HepG2 (cell line): ENCODE results near the gene CSNK1D. TPM values are rescaled to one million over a fixed set of nuclear protein-coding genes. Genes with fewer than 3 reads are reported as not detected.

Experiments
- ATAC-seq: fragments of 200-7000 bp; cut with Tn5 transposase; 3 replicates; pipeline ENCODE4 v1.9.1; 2020; ENCODE audit warnings: mild to moderate bottlenecking, moderate library complexity
- BruUV-seq: library from RNA; stranded (reverse); fragments of 400-500 nt; replicated peaks from 2 replicates; lab custom pipeline; 2021; lab: Mats Ljungman, UMichigan
- CTCF ChIA-PET: fragments of 300-600 bp; formaldehyde crosslinking; extraction: SDS; loops from one replicate; lab custom pipeline; 2021; ENCODE audit warnings: low total read pairs, inconsistent platforms, low intra/inter-chr PET ratio; lab: Yijun Ruan, JAX
- POLR2A ChIA-PET: fragments of 350-600 bp; sonication (Branson Sonifier 250); formaldehyde crosslinking; loops from one replicate; lab custom pipeline; 2020; ENCODE audit warnings: antibody characterized with exemption, inconsistent platforms; lab: Yijun Ruan, JAX
- DNase-seq: peaks from one replicate; pipeline ENCODE4 v3.0.0-alpha.2; 2015; ENCODE audit warnings: low spot score
- FAIRE-seq: peaks from 3 replicates; lab custom pipeline; 2011; peaks lifted over from hg19 to GRCh38; lab: Jason Lieb, UNC
- H2AFZ ChIP-seq: one replicate; pipeline ENCODE4 v1.6.1; 2011; ENCODE audit warnings: low read length, inconsistent platforms
- H3K27ac ChIP-seq: fragments of 300-600 bp; 3 replicates; pipeline ENCODE4 v1.8.0; 2011; ENCODE audit warnings: mixed run types, mild to moderate bottlenecking, mixed read lengths, low read length, inconsistent platforms; ENCODE audit not compliant: insufficient read depth; ENCODE audit errors: extremely low read length
- H3K27me3 ChIP-seq, 2 experiments: fragments of 200-600 bp in 1 of 2; 2 replicates in 1 of 2; 3 replicates in 1 of 2; pipeline versions ENCODE4 v1.6.0 to v1.8.0; 2011; ENCODE audit warnings: low read length in 2 of 2, mild to moderate bottlenecking in 2 of 2, moderate library complexity in 2 of 2, inconsistent platforms in 1 of 2; ENCODE audit not compliant: insufficient read depth in 2 of 2, control insufficient read depth in 1 of 2
- H3K36me3 ChIP-seq, 2 experiments: fragments of 200-600 bp in 1 of 2; replicated peaks in 1 of 2; 2 replicates in 1 of 2; 3 replicates in 1 of 2; pipeline versions ENCODE4 v1.5.1 to v1.8.0; 2011; ENCODE audit warnings: low read length in 2 of 2, inconsistent platforms in 1 of 2; ENCODE audit not compliant: insufficient read depth in 2 of 2, control insufficient read depth in 1 of 2
- H3K4me1 ChIP-seq: 2 replicates; pipeline ENCODE4 v1.5.1; 2012; ENCODE audit warnings: low read length, inconsistent platforms; ENCODE audit not compliant: insufficient read depth
- H3K4me2 ChIP-seq: 2 replicates; pipeline ENCODE4 v1.6.0; 2011; ENCODE audit warnings: low read depth, low read length, inconsistent platforms
- H3K4me3 ChIP-seq, 3 experiments: fragments of 200-600 bp in 1 of 3; sonication (generic), shearing (Covaris generic) in 1 of 3; replicated peaks in 1 of 3; 2 replicates each; pipeline ENCODE4 v1.5.1; 2011 to 2016; ENCODE audit warnings: low read length in 3 of 3, inconsistent platforms in 2 of 3, low read depth in 2 of 3, mild to moderate bottlenecking in 2 of 3, control low read depth in 1 of 3, mixed read lengths in 1 of 3; ENCODE audit not compliant: insufficient read depth in 1 of 3
- H3K79me2 ChIP-seq: one replicate; pipeline ENCODE4 v1.6.1; 2011; ENCODE audit warnings: low read length, inconsistent platforms; ENCODE audit not compliant: insufficient read depth
- H3K9ac ChIP-seq: 2 replicates; pipeline ENCODE4 v1.6.0; 2011; ENCODE audit warnings: mild to moderate bottlenecking, low read depth, low read length, inconsistent platforms; ENCODE audit not compliant: insufficient read depth
- H3K9me3 ChIP-seq: 2 replicates; pipeline ENCODE4 v1.5.1; 2012; ENCODE audit warnings: mild to moderate bottlenecking, low read length
- H4K20me1 ChIP-seq: 2 replicates; pipeline ENCODE4 v1.6.0; 2011; ENCODE audit warnings: inconsistent platforms, mild to moderate bottlenecking, low read length, moderate library complexity; ENCODE audit not compliant: insufficient read depth
- FOSL2 ChIP-seq: sonication (generic); formaldehyde crosslinking; IDR thresholded peaks from 2 replicates; pipeline ENCODE4 v1.4.0; 2020; ENCODE audit warnings: missing genetic modification reagents
- IKZF4 ChIP-seq: sonication (generic); formaldehyde crosslinking; IDR thresholded peaks from 2 replicates; pipeline ENCODE4 v1.5.1; 2020; ENCODE audit warnings: borderline replicate concordance, mild to moderate bottlenecking, low read depth, missing genetic modification reagents; ENCODE audit errors: not compliant biosample characterization
- KDM3A ChIP-seq: IDR thresholded peaks from 2 replicates; pipeline ENCODE4 v1.6.1; 2018; ENCODE audit warnings: low read depth, missing compliant biosample characterization
- NFIB ChIP-seq: sonication (generic); formaldehyde crosslinking; IDR thresholded peaks from 2 replicates; pipeline ENCODE4 v1.9.0; 2021; ENCODE audit warnings: missing genetic modification reagents, mild to moderate bottlenecking, borderline replicate concordance
- NFKB2 ChIP-seq: sonication (generic); formaldehyde crosslinking; IDR thresholded peaks from 2 replicates; pipeline ENCODE4 v1.4.0; 2020; ENCODE audit warnings: missing genetic modification reagents, borderline replicate concordance
- POLR2AphosphoS2 ChIP-seq: IDR thresholded peaks from 2 replicates; pipeline ENCODE4 v1.6.1; 2011; ENCODE audit warnings: low read depth, low read length, improper control_type of control experiment
- SSRP1 ChIP-seq: IDR thresholded peaks from 2 replicates; pipeline ENCODE4 v1.6.1; 2016; ENCODE audit warnings: control low read depth
- STAG1 ChIP-seq: sonication (generic); formaldehyde crosslinking; IDR thresholded peaks from 2 replicates; pipeline ENCODE4 v1.4.0; 2020; ENCODE audit warnings: missing genetic modification reagents
- SYNCRIP ChIP-seq: fragments of 200-400 bp; formaldehyde crosslinking; IDR thresholded peaks from 2 replicates; pipeline ENCODE4 v1.6.1; 2018; ENCODE audit warnings: mild to moderate bottlenecking, low read depth, low read length; ENCODE audit not compliant: insufficient read depth
- ZNF598 ChIP-seq: sonication (generic); formaldehyde crosslinking; IDR thresholded peaks from 2 replicates; pipeline ENCODE4 v1.5.1; 2020; ENCODE audit warnings: mild to moderate bottlenecking, missing genetic modification reagents, borderline replicate concordance
- ZNF644 ChIP-seq: IDR thresholded peaks from 2 replicates; pipeline ENCODE4 v1.6.1; 2016; ENCODE audit warnings: low read depth
- ZNF776 ChIP-seq: sonication (generic); formaldehyde crosslinking; IDR thresholded peaks from 2 replicates; pipeline ENCODE4 v1.4.0; 2020; ENCODE audit warnings: mild to moderate bottlenecking, missing genetic modification reagents
- WGBS: methylation state at CpG from one replicate; pipeline ENCODE4 v1.1.6; 2017; ENCODE audit warnings: low lambda C conversion rate; 5-methylcytosine and 5-hydroxymethylcytosine counted together
- in situ Hi-C: cut with HindIII; loops from 2 replicates; pipeline ENCODE4 v1.10.0; 2017; ENCODE audit warnings: low pct_unique_long_range_greater_than_20kb; ENCODE audit not compliant: extremely low pct_ligation_motif_present
- intact Hi-C: fragments of 100-400 bp; cut with micrococcal nuclease; formaldehyde crosslinking; loops from one replicate; pipeline ENCODE4 v1.10.0; 2022; ENCODE audit not compliant: unreplicated experiment
- polyA plus RNA-seq, 8 experiments: library from polyadenylated mRNA; depleted of rRNA in 3 of 8; stranded (reverse) in 7 of 8; unstranded in 1 of 8; fragments of >200 nt; fragmentation: Illumina TruSeq in 4 of 8; extraction: Trizol in 4 of 8; gene quantifications; 2 replicates each; pipeline versions ENCODE4 v1.2.1 to v1.2.3, GENCODE V29; 2011 to 2016; ENCODE audit warnings: low read depth in 4 of 8, missing spikeins in 1 of 8, mixed read lengths in 1 of 8; ENCODE audit not compliant: insufficient read depth in 1 of 8
- total RNA-seq, 5 experiments: library from RNA; depleted of rRNA; stranded (reverse); fragments of >200 nt; fragmentation: Illumina TruSeq; extraction: Trizol; gene quantifications; 2 replicates each; pipeline ENCODE4 v1.2.3, GENCODE V29; 2016; ENCODE audit warnings: low read depth in 1 of 5
- TF ChIP-seq, protein P1 (sequence below): sonication (generic); formaldehyde crosslinking; IDR thresholded peaks from 2 replicates; pipeline ENCODE4 v1.5.0; 2020; ENCODE audit warnings: mild to moderate bottlenecking, missing genetic modification reagents, moderate library complexity

Gene CSNK1D
- total and polyA plus RNA-seq, 2 of the 13 experiments (the other 11 are each of a cell fraction or from before 2014, with no cell fraction given) = 31.5 to 128 TPM

GRCh38 chr17:82246040-82246364 lies 27.5 kb downstream of the CSNK1D start:
- ATAC-seq (no peak), DNase-seq (no peak), FAIRE-seq (no peak)
- Histone ChIP-seq H3K27me3 (no peaks in the 10 kb centered on the region), H4K20me1 (peaks cover 57% of the 10 kb centered on the region; the same call in 1 of the 2 replicates), H3K4me1 (peaks cover 34% of the 10 kb centered on the region), H3K9me3 (no peaks in the 10 kb centered on the region), H3K9ac (no peak overlapping the region), H3K4me2 (no peak overlapping the region), H2AFZ (no peak overlapping the region), H3K4me3 (no peak overlapping the region), H3K27ac (no peak overlapping the region), H3K79me2 (no peaks in the 10 kb centered on the region), H3K36me3 (peaks cover 57 to 78% of the 10 kb centered on the region in 2 experiments)
- WGBS = 93% methylated on average over 5 of the region's 5 CpGs
- in situ Hi-C loops = no loop called here
- intact Hi-C loops = no loop called here
- 0 out of 2 replicates have a peak, but pooled peaks have one; percentile 51 for TF ChIP-seq NFIB
- no peak for TF ChIP-seq KDM3A (CRISPR knock-in tag)
- TF ChIP-seq NFKB2 (CRISPR knock-in tag) = 0 out of 2 replicates have a peak, but pooled peaks have one; percentile 11
- TF ChIP-seq FOSL2 = 0 out of 2 replicates have a peak, but pooled peaks have one; percentile 0
- no peak for TF ChIP-seq ZNF776 (CRISPR knock-in tag)
- TF ChIP-seq SSRP1 (CRISPR knock-in tag) = no peak
- TF ChIP-seq POLR2AphosphoS2 = peak; percentile 75; the same call in 1 of the 2 replicates
- no peak for TF ChIP-seq IKZF4 (CRISPR knock-in tag)
- TF ChIP-seq, protein P1, sequence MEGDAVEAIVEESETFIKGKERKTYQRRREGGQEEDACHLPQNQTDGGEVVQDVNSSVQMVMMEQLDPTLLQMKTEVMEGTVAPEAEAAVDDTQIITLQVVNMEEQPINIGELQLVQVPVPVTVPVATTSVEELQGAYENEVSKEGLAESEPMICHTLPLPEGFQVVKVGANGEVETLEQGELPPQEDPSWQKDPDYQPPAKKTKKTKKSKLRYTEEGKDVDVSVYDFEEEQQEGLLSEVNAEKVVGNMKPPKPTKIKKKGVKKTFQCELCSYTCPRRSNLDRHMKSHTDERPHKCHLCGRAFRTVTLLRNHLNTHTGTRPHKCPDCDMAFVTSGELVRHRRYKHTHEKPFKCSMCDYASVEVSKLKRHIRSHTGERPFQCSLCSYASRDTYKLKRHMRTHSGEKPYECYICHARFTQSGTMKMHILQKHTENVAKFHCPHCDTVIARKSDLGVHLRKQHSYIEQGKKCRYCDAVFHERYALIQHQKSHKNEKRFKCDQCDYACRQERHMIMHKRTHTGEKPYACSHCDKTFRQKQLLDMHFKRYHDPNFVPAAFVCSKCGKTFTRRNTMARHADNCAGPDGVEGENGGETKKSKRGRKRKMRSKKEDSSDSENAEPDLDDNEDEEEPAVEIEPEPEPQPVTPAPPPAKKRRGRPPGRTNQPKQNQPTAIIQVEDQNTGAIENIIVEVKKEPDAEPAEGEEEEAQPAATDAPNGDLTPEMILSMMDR = peak; percentile 14; the same call in 1 of the 2 replicates
- TF ChIP-seq ZNF644 (CRISPR knock-in tag) = no peak
- TF ChIP-seq SYNCRIP = no peak
- TF ChIP-seq ZNF598 = no peak
- TF ChIP-seq STAG1 (CRISPR knock-in tag) = peak; percentile 21; the same call in 1 of the 2 replicates
- CTCF ChIA-PET = no interaction called here
- BruUV-seq = no TSS peak
- POLR2A ChIA-PET = interaction anchor here (1.1 to 7.2 kb wide), 4 partner anchors 9 to 54 kb away, joined by 3 to 89 read pairs (median 4); no protein-coding TSS in a partner anchor
